Measurements from ENCODE around the gene MEF2A.

MEF2A gene

GRCh38 chr15:99546441-99547100 lies 19.2 kb upstream of the MEF2A start:
- TF ChIP-seq POLR2A (IDR thresholded peaks at IDR 0.05; ENCODE audit: low read depth, low read length) (no peak), POLR2AphosphoS5 (IDR thresholded peaks at IDR 0.05; ENCODE audit: low read depth, low read length) (no peak), TAF1 (IDR thresholded peaks at IDR 0.05; ENCODE audit: borderline replicate concordance, low read depth, low read length) (no peak)
- FAIRE-seq: no peak
- DNase-seq (ENCODE audit: insufficient read length): no peak

GRCh38 chr15:99547517-99547916 lies 18.3 kb upstream of the MEF2A start:
- FAIRE-seq: no peak
- no peak for DNase-seq (ENCODE audit: insufficient read length)
- TF ChIP-seq TAF1 (IDR thresholded peaks at IDR 0.05; ENCODE audit: borderline replicate concordance, low read depth, low read length): no peak

DNA sequence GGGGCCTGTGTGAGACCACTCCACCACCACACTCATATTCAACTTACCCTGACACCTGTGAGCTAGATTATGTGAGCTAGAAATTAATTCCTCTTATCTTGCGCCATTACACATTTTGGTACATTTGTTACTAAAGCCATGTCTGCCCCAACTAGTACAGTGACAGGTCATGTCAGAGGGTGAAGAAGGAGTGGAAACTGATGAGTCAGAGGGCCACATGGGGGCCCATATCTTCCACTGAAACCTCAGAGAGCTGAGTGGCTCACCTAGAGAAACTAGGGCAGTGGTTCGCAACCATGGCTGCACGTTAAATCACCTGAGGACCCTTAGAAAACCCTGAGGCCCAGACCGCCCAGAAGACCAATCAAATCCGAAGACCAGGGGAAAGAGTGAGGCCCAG lies 15.7 kb upstream of the MEF2A start:
- TF ChIP-seq POLR2A (IDR thresholded peaks at IDR 0.05; ENCODE audit: low read depth, low read length) (no peak), TAF1 (IDR thresholded peaks at IDR 0.05; ENCODE audit: borderline replicate concordance, low read depth, low read length) (no peak), POLR2AphosphoS5 (IDR thresholded peaks at IDR 0.05; ENCODE audit: low read depth, low read length) (no peak)
- FAIRE-seq: no peak
- no peak for DNase-seq (ENCODE audit: insufficient read length)

- DNase-seq (ENCODE audit: insufficient read length) (no peak), FAIRE-seq (no peak)
- TF ChIP-seq POLR2AphosphoS5 (IDR thresholded peaks at IDR 0.05; ENCODE audit: low read depth, low read length): no peak
- TF ChIP-seq POLR2A (IDR thresholded peaks at IDR 0.05; ENCODE audit: low read depth, low read length): no peak
- no peak for TF ChIP-seq TAF1 (IDR thresholded peaks at IDR 0.05; ENCODE audit: borderline replicate concordance, low read depth, low read length)
These were observed 13.7 kb upstream of the MEF2A start for GRCh38 chr15:99552111-99552510.

DNA sequence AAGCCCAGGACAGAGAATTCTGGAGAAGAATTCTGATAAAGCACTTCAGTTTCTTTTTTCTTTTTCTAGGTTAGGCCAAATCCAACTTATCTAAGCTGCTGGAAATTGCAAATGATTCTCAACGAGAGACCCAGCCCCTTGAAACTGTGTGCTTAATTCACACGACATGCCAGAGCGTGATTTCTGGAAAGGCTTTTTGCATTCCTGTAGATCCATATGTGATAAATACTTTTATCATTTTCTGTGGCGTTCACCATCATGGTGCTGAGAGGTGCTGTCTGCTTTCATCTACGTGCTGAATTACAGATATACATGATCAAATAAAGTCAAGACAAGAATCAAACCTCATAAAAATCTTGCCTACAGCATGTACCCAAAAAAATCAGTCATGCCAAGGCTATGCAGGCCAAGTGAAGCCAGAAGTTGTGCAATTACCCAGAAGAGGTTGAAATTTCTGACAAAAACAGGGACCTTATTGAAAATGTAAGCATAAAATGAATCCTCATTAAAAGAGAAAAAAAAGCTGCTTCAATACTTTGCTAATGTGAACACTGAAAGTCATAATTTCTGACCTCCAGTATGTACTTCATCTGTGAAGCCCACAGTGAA lies 10.8 kb upstream of the MEF2A start:
- TF ChIP-seq TAF1 (IDR thresholded peaks at IDR 0.05; ENCODE audit: borderline replicate concordance, low read depth, low read length) (no peak), POLR2A (IDR thresholded peaks at IDR 0.05; ENCODE audit: low read depth, low read length) (no peak), POLR2AphosphoS5 (IDR thresholded peaks at IDR 0.05; ENCODE audit: low read depth, low read length) (no peak)
- FAIRE-seq: no peak
- no peak for DNase-seq (ENCODE audit: insufficient read length)

DNA sequence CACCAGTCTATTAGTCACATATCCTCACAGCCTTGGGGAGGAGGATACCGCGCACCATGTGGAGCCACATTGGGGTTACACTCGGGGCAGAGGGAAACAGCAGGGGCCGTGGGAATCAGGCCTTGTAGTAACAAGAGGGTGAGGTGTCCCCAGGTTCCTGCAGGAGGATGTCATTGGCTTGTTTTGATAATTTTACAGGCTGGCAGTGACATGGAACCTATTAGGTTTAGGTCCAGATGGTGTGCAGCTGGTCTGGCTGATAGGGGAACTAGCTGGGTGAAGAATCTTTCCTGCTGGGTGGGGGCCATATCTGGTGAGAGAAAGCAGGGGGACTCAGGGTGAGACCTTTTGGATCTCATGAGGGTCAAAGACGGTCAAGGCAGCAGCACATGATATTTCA lies 9.8 kb upstream of the MEF2A start:
- no peak for FAIRE-seq
- TF ChIP-seq POLR2A (IDR thresholded peaks at IDR 0.05; ENCODE audit: low read depth, low read length) (no peak), TAF1 (IDR thresholded peaks at IDR 0.05; ENCODE audit: borderline replicate concordance, low read depth, low read length) (no peak), POLR2AphosphoS5 (IDR thresholded peaks at IDR 0.05; ENCODE audit: low read depth, low read length) (no peak)
- no peak for DNase-seq (ENCODE audit: insufficient read length)

- FAIRE-seq (no peak), DNase-seq (ENCODE audit: insufficient read length) (no peak)
- TF ChIP-seq TAF1 (IDR thresholded peaks at IDR 0.05; ENCODE audit: borderline replicate concordance, low read depth, low read length) (no peak), POLR2A (IDR thresholded peaks at IDR 0.05; ENCODE audit: low read depth, low read length) (no peak), POLR2AphosphoS5 (IDR thresholded peaks at IDR 0.05; ENCODE audit: low read depth, low read length) (no peak)
These were observed 9.2 kb upstream of the MEF2A start for GRCh38 chr15:99556578-99556977.

GRCh38 chr15:99558084-99558483 lies 7.7 kb upstream of the MEF2A start:
- DNase-seq (ENCODE audit: insufficient read length) (no peak), FAIRE-seq (no peak)
- TF ChIP-seq POLR2AphosphoS5 (IDR thresholded peaks at IDR 0.05; ENCODE audit: low read depth, low read length): no peak

GRCh38 chr15:99558571-99558970 lies 7.2 kb upstream of the MEF2A start:
- FAIRE-seq (no peak), DNase-seq (ENCODE audit: insufficient read length) (no peak)

DNA sequence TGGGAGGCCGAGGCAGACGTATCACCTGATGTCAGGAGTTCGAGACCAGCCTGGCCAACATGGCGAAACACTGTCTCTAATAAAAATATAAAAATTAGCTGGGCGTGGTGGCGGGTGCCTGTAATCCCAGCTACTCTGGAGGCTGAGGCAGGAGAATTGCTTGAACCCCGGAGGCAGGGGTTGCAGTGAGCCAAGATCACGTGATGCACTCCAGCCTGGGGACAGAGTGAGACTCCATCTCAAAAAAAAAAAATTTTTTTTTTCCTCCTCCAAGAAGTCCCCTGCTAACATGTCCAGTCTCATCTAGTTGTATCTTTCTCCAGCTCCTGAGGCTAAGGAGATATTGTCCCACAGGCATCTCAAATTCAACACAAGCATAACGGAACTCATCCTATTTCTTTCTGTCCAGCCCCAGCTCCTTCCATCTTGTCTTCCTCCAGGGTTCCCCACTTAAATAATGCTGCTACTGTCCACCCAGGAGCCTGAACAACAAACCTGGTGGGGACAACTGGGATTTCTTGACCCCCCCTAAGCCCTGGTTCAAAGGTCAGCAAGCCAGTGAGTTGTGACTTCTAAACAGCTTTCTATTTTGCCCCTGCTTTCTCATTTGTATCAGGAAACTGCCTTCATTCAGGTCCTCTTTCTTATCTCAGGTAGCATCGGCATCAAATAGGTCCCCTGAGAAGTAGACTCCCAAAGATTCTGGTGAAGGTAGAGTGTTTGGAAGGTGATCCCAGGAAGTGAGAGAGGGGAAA lies 4.1 kb upstream of the MEF2A start:
- no peak for TF ChIP-seq POLR2A (IDR thresholded peaks at IDR 0.05; ENCODE audit: low read depth, low read length)
- no peak for TF ChIP-seq POLR2AphosphoS5 (IDR thresholded peaks at IDR 0.05; ENCODE audit: low read depth, low read length)
- TF ChIP-seq TAF1 (IDR thresholded peaks at IDR 0.05; ENCODE audit: borderline replicate concordance, low read depth, low read length): no peak
- FAIRE-seq (no peak), DNase-seq (ENCODE audit: insufficient read length) (no peak)

More at GRCh38 chr15:99558571-99558970, 7.2 kb upstream of the MEF2A start:
- TF ChIP-seq POLR2AphosphoS5 (IDR thresholded peaks at IDR 0.05; ENCODE audit: low read depth, low read length): no peak
- no peak for TF ChIP-seq TAF1 (IDR thresholded peaks at IDR 0.05; ENCODE audit: borderline replicate concordance, low read depth, low read length)
- no peak for TF ChIP-seq POLR2A (IDR thresholded peaks at IDR 0.05; ENCODE audit: low read depth, low read length)

- no peak for FAIRE-seq
- DNase-seq (ENCODE audit: insufficient read length): no peak
- TF ChIP-seq POLR2AphosphoS5 (IDR thresholded peaks at IDR 0.05; ENCODE audit: low read depth, low read length): no peak
- TF ChIP-seq TAF1 (IDR thresholded peaks at IDR 0.05; ENCODE audit: borderline replicate concordance, low read depth, low read length): no peak
- no peak for TF ChIP-seq POLR2A (IDR thresholded peaks at IDR 0.05; ENCODE audit: low read depth, low read length)
These were observed 3.5 kb upstream of the MEF2A start for GRCh38 chr15:99562238-99562637.
